Measurements from ENCODE around the gene MAP3K8. TPM values are rescaled to one million over a fixed set of nuclear protein-coding genes. Genes with fewer than 3 reads are reported as not detected.

The MAP3K8 gene
- total and polyA plus RNA-seq, 9 of the 15 experiments (the other 6 are each of a cell fraction or from before 2014, with no cell fraction given) = 6.9 to 23.6 (median 13.6) TPM

- TF ChIP-seq ZBTB12 (CRISPR knock-in tag; IDR thresholded peaks at IDR 0.05) (no peak), CUX1 (CRISPR knock-in tag; IDR thresholded peaks at IDR 0.05) (no peak), FIP1L1 (IDR thresholded peaks at IDR 0.05; ENCODE audit: low read depth, low read length, poor library complexity, severe bottlenecking) (no peak), MAFK (IDR thresholded peaks at IDR 0.05; ENCODE audit: low read length) (0 out of 2 replicates have a peak, but pooled peaks have one; percentile 12), RFX7 (CRISPR knock-in tag; IDR thresholded peaks at IDR 0.05) (no peak), NFRKB (IDR thresholded peaks at IDR 0.05; ENCODE audit: low read depth) (no peak; the same call in 1 of the 2 replicates), CAMTA2 (CRISPR knock-in tag; conservative IDR thresholded peaks at IDR 0.05) (no peak), ZNF232 (CRISPR knock-in tag; IDR thresholded peaks at IDR 0.05) (no peak), TCF15 (CRISPR knock-in tag; IDR thresholded peaks at IDR 0.05) (no peak), L3MBTL2 (IDR thresholded peaks at IDR 0.05) (peak; percentile 42), LARP7 (IDR thresholded peaks at IDR 0.05) (no peak), HDAC6 (IDR thresholded peaks at IDR 0.05; ENCODE audit: low read depth, low read length) (no peak), DACH1 (IDR thresholded peaks at IDR 0.05; ENCODE audit: partially characterized antibody) (no peak), NELFE (IDR thresholded peaks at IDR 0.05; ENCODE audit: insufficient read depth, insufficient read length) (no peak), CREB3L1 (IDR thresholded peaks at IDR 0.05; ENCODE audit: borderline replicate concordance, low read depth) (0 out of 2 replicates have a peak, but pooled peaks have one; percentile 28), ZBTB34 (CRISPR knock-in tag; IDR thresholded peaks at IDR 0.05) (no peak), MXI1 (IDR thresholded peaks at IDR 0.05; ENCODE audit: low read depth, low read length) (no peak), ZSCAN32 (CRISPR knock-in tag; IDR thresholded peaks at IDR 0.05) (no peak)
These were observed 59.9 kb downstream of the MAP3K8 start (continued) for GRCh38 chr10:30493609-30494530.
